ENCODE results near the gene SYNJ1. TPM values are rescaled to one million over a fixed set of nuclear protein-coding genes. Genes with fewer than 3 reads are reported as not detected.

Gene SYNJ1
- total and polyA plus RNA-seq, 10 of the 15 experiments (the other 5 are each of a cell fraction or from before 2014, with no cell fraction given): 1.2 to 7.0 (median 3.5) TPM

GRCh38 chr21:32584472-32584871 is 143.3 kb downstream of the SYNJ1 start:
- ATAC-seq (no peak), FAIRE-seq (no peak), DNase-seq (ENCODE audit: low read depth, low spot score) (no peak)
- H3K4me1 ChIP-seq (ENCODE audit: control insufficient read depth, insufficient read depth, low read length): no peaks in the 10 kb centered on the region
- no TSS peak for BruUV-seq (replicated peaks)
- CTCF ChIA-PET: interaction anchor here (1.8 kb wide), 1 partner anchor 17 kb away, joined by 4 read pairs; no protein-coding TSS in a partner anchor
- TF ChIP-seq RBBP5 (conservative IDR thresholded peaks at IDR 0.05) (no peak), CBFB (IDR thresholded peaks at IDR 0.05; ENCODE audit: low read depth) (no peak), JUNB (IDR thresholded peaks at IDR 0.05) (no peak), NFIC (IDR thresholded peaks at IDR 0.05; ENCODE audit: low read depth, low read length) (no peak), FOXK2 (IDR thresholded peaks at IDR 0.05) (no peak), ESRRA (IDR thresholded peaks at IDR 0.05; ENCODE audit: low read length) (no peak), TAF1 (IDR thresholded peaks at IDR 0.05; ENCODE audit: borderline replicate concordance, low read depth, low read length) (no peak), LARP7 (IDR thresholded peaks at IDR 0.05) (no peak), BCL3 (IDR thresholded peaks at IDR 0.05; ENCODE audit: borderline replicate concordance, insufficient read depth, low read depth, low read length, poor library complexity, severe bottlenecking) (peak; percentile 87), IRF3 (IDR thresholded peaks at IDR 0.05) (no peak), RCOR1 (conservative IDR thresholded peaks at IDR 0.05; ENCODE audit: low read depth, low read length) (no peak), IKZF2 (IDR thresholded peaks at IDR 0.05) (no peak), TCF3 (IDR thresholded peaks at IDR 0.05; ENCODE audit: borderline replicate concordance, insufficient read depth, low read depth, low read length) (peak; percentile 60; the same call in 1 of the 2 replicates), BACH1 (IDR thresholded peaks at IDR 0.05; ENCODE audit: borderline replicate concordance) (no peak)
- TF ChIP-seq, protein P1, sequence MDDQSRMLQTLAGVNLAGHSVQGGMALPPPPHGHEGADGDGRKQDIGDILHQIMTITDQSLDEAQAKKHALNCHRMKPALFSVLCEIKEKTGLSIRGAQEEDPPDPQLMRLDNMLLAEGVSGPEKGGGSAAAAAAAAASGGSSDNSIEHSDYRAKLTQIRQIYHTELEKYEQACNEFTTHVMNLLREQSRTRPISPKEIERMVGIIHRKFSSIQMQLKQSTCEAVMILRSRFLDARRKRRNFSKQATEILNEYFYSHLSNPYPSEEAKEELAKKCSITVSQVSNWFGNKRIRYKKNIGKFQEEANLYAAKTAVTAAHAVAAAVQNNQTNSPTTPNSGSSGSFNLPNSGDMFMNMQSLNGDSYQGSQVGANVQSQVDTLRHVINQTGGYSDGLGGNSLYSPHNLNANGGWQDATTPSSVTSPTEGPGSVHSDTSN (IDR thresholded peaks at IDR 0.05; ENCODE audit: insufficient replicate concordance, low read depth, low read length): peak; percentile 56
- intact Hi-C loops (cut with micrococcal nuclease; ENCODE audit: unreplicated experiment): no loop called here
- in situ Hi-C loops (cut with MboI): no loop called here
- H3K27ac ChIP-seq (ENCODE audit: control insufficient read depth, insufficient read depth): no peak overlapping the region
- no peaks in the 10 kb centered on the region for H3K79me2 ChIP-seq (ENCODE audit: control insufficient read depth, insufficient read depth, low read length)
- no peak overlapping the region for H3K4me2 ChIP-seq (ENCODE audit: control insufficient read depth, insufficient read depth)
- POLR2A ChIA-PET: no interaction called here
- WGBS (ENCODE audit: insufficient coverage, insufficient replicate concordance, low lambda C conversion rate, missing lambda C conversion rate): 47% methylated on average over 8 of the region's 8 CpGs
- peaks cover 0 to 2% of the 10 kb centered on the region in 2 experiments; a peak in 3 of 4 replicates for H3K27me3 ChIP-seq (replicated peaks in 1 of 2; ENCODE audit: control insufficient read depth in 2 of 2, insufficient read depth in 2 of 2, low read length in 1 of 2)
- no peaks in the 10 kb centered on the region for H4K20me1 ChIP-seq (ENCODE audit: control insufficient read depth, insufficient read depth)
- SMC1A ChIA-PET (ENCODE audit: uncharacterized antibody, unreplicated experiment): no interaction called here
- H2AFZ ChIP-seq (ENCODE audit: control insufficient read depth, low read depth, low read length): no peak overlapping the region
- H3K9me3 ChIP-seq (replicated peaks; ENCODE audit: control insufficient read depth, insufficient read depth, low read length): no peaks in the 10 kb centered on the region
- H3K4me3 ChIP-seq: no peak overlapping the region
- RAD21 ChIA-PET (ENCODE audit: unreplicated experiment): no interaction called here
- H3K9ac ChIP-seq (ENCODE audit: control insufficient read depth, insufficient read depth, low read length): no peak overlapping the region
- H3K36me3 ChIP-seq (ENCODE audit: control insufficient read depth in 2 of 2, insufficient read depth in 2 of 2, low read length in 1 of 2): no peaks in the 10 kb centered on the region
